ENCODE results near the gene PIAS1.

GRCh38 chr15:68015244-68015643, 38.9 kb upstream of the PIAS1 start:
- TF ChIP-seq CTCF (IDR thresholded peaks at IDR 0.05) = no peak
- no peak for TF ChIP-seq POLR2A (IDR thresholded peaks at IDR 0.05)
